PC-3 (cell line): Measurements from ENCODE around the gene PEX1.

ENCODE experiments used
- EZH2 ChIP-seq: fragments of 300-600 bp; sonication (generic); IDR thresholded peaks from one replicate; pipeline ENCODE4 v1.6.1; 2017; ENCODE audit warnings: antibody characterized with exemption, mild to moderate bottlenecking, low read length; ENCODE audit not compliant: unreplicated experiment
- EZH2phosphoT487 ChIP-seq: fragments of 300-600 bp; sonication (generic); IDR thresholded peaks from 2 replicates; pipeline ENCODE4 v1.6.1; 2018; ENCODE audit warnings: mild to moderate bottlenecking, antibody characterized with exemption, low read length, borderline replicate concordance
- TF ChIP-seq, protein P1 (sequence below): fragments of 300-600 bp; sonication (generic); conservative IDR thresholded peaks from 2 replicates; pipeline ENCODE4 v1.5.1; 2017; ENCODE audit warnings: antibody characterized with exemption, low read depth, mild to moderate bottlenecking, low read length

DNA sequence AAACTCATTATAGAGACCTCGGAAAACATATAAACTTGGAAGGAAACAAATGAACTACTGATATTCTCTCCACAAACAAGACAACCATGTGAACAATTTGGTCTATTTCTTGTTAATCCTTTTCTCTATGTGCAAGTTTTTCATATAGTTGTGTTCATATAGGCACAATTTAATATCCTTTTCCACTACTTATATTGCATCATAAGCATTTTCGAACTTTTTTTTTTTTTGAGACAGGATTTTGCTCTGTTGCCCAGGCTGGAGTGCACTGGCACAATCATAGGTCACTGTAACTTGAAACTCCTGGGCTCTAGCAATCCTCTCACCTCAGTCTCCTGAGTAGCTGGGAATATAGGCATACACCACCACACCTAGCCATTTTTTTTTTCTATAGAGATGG lies 5.2 kb downstream of the PEX1 start:
- TF ChIP-seq, protein P1, sequence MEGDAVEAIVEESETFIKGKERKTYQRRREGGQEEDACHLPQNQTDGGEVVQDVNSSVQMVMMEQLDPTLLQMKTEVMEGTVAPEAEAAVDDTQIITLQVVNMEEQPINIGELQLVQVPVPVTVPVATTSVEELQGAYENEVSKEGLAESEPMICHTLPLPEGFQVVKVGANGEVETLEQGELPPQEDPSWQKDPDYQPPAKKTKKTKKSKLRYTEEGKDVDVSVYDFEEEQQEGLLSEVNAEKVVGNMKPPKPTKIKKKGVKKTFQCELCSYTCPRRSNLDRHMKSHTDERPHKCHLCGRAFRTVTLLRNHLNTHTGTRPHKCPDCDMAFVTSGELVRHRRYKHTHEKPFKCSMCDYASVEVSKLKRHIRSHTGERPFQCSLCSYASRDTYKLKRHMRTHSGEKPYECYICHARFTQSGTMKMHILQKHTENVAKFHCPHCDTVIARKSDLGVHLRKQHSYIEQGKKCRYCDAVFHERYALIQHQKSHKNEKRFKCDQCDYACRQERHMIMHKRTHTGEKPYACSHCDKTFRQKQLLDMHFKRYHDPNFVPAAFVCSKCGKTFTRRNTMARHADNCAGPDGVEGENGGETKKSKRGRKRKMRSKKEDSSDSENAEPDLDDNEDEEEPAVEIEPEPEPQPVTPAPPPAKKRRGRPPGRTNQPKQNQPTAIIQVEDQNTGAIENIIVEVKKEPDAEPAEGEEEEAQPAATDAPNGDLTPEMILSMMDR, result no peak
- TF ChIP-seq EZH2 (no peak), EZH2phosphoT487 (no peak)
